T-helper 2 cell treated with Interferon-gamma antibody and Interleukin-4, amounts not matched to agents 100 ng/mL and 5 ng/mL, for 36 hours (primary cell): ENCODE measurements around the gene MAP7D2. TPM values are rescaled to one million over a fixed set of nuclear protein-coding genes. Genes with fewer than 3 reads are reported as not detected.
"Not testable (repeated sequence)": the region's sequence is repeated elsewhere in the genome, so short reads cannot be mapped to it uniquely, and the experiment has no call there.

ENCODE experiments used
- intact Hi-C: fragments of 100-400 bp; cut with micrococcal nuclease; formaldehyde crosslinking; loops from one replicate; pipeline ENCODE4 v1.15.1; 2023
- total RNA-seq: library from RNA; stranded (reverse); gene quantifications from 2 replicates; pipeline ENCODE4 v1.2.3, GENCODE V29; 2022

Gene MAP7D2
- total RNA-seq: 0.23 and 0.30 TPM in 2 replicates

DNA sequence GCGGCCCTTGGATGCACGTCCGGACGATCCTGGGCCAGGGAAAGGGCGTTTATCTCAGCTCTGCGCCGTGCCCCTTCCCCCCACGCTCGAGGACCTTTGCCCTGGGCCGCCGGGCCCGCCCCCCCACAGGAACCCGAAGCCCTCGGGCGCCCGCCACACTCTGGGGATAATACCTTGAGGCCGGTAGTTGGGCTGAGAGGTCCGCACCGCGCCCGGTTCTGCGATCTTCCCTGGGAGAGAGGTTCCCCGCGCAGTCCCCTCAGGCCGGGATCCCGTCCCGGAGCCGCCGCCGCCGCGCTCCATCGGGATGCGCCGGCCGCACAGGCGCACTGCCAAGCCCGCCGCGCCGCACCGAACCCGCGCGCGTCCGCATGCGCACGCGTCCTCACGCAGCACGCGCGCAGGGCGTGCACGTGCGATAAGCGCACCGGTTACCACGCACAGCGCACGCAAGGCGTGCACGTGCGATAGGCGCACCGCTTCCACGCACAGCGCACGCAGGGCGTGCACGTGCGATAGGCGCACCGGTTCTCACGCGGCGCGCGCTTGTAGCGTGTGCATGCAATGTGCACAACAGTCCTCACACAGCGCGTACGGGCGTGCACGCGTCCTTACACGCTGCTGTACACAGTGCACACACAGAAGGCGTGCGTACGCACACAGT lies at the start of gene MAP7D2:
Gene MAP7D2 (minus strand): TSS at position 331 of the 664 bp plus-strand sequence. CDS start 28 bp downstream, at position 303.
- intact Hi-C loops: no loop called here

DNA sequence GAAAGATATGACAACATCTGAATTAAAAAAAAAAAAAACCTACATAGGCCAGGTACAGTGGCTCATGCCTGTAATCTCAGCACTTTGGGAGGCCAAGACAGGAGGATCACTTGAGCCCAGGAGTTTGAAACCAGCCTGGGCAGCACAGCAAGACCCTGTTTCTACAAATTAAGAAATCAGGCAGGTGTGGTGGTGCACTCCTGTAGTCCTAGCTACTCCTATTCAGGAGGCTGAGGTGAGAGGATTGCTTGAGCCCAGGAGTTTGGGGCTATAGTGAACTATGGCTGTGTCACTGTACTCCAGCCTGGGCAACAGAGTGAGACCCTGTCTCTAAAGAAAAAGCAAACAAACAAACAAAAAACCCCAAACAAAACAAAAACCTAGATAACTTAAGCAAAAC lies 45.8 kb upstream of the MAP7D2 start:
- intact Hi-C loops: not testable (repeated sequence)

DNA sequence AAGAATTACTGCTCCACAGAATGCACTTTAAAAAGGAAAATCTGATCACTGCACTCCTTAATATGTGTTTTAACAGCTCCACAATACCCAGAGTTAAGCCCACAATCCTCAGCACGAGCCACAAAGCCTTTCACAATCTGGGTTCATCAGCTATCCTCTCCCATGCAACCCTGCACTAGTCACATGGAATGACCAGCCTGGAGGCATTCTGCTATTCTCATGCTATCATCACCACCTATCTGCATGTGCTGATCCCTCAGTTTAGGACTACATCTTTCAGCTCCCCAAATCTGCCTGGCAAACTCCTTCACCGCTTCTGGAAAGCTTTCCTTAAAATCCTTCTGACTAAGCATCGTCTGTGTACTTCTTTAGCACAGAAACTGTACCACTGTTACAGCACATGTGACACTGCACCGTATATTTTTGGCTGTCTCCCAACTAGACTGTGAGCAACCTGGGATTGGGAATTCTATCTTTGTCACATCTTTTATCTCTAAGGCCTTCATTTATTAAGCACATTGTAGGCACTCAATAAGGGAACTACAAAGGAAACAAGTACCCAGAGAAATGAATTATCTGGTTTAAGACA lies 43.2 kb upstream of the MAP7D2 start:
- intact Hi-C loops: no loop called here

DNA sequence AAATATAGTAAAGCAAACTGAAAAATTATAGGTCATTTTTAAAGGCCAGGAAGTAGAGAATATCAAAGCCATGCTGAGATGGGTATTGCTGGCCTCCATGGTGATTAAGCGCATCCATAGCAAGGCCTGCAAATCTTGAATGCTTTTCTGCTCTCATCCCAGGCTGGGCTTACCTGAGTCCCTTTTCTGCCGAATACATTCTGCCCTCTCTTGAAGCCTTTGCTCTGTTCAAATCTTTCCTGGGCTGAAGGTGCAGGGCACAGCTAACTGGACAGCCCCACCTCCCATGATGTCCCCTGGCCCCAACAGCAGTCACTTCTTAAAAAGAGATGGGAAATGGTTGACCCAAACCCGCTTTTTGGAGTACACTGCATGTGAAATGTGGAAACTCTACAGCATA lies 35.0 kb upstream of the MAP7D2 start:
- intact Hi-C loops: no loop called here

DNA sequence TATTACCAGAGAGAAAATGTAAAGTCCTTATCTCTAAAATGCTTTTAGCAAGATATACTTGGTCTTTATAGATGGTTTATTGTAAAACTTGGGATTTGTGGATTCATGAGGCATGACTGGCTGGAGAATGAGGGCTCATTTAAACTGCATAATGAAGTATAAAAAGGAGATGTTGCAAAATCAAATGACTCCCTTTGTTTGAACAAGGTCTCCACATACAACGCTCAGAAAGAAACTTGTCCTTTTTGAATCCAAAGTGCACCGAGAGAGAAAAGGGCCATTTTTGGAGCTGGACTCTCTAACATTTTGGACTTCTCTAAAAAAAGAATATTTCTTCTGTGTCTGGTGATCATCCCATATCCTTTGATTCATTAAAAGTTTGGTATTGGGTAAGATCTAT lies 32.6 kb upstream of the MAP7D2 start:
- intact Hi-C loops: loop anchor here (10.0 kb wide), 2 partner anchors 245 to 295 kb away; no protein-coding TSS in a partner anchor

DNA sequence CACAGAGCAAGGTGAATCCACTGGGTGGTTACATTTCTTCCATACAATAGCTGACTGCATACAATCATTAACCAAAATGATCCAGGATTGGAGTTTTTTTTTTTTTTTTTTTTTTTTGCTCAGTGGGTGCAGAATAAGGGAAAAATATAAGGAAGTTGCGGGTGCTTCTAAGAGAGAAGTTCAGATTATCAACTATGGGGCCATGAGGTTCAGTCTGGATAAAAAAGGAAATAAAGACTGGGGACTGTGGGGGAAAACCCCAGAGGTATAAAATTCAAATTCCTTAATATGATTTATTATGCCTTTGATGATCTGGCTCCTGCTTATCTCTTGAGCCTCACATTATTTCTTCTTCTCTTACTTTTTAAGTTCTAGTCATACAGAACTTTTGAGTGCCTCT lies 30.9 kb upstream of the MAP7D2 start:
- intact Hi-C loops: loop anchor here (10.0 kb wide), 2 partner anchors 243 to 297 kb away; no protein-coding TSS in a partner anchor

DNA sequence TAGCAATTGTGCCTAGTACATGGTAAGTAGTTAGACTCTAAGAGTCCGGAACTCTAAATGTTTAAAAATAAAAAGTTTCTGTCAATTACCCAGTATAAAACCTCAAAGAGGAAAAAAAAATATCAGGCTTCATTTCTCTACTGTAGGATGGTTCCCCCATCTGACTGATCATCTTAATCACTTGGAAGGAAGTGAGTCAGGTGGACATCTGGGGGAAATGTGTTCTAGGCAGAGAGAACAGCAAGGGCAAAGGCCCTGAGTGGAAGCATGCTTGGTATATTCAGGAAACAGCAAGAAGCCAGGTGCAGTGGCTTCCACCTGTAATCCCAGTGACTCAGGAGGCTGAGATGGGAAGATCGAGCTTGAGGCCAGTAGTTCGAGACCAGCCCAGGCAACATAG lies 27.8 kb upstream of the MAP7D2 start:
- intact Hi-C loops: loop anchor here (5.0 to 10.0 kb wide), 3 partner anchors 240 to 462 kb away; no protein-coding TSS in a partner anchor

DNA sequence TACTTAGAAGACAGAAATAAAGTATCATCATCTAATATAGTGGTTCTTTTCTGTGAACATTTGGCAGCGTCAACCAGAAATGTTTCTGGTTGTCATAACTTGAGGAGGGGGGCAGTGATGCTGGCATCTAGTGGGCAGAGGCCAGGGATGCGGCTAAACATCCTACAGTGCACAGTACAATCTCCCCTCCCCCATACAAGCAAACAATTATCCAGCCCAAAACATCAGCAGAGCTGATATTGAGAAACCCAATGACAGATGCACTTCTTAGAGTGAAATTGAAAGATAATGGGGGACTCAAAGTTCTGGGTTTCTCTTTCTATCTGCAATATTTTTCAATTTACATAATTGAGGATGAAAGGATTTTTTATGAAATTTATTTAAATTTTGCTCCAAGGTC lies 26.9 kb upstream of the MAP7D2 start:
- intact Hi-C loops: loop anchor here (5.0 to 10.0 kb wide), 3 partner anchors 239 to 461 kb away; no protein-coding TSS in a partner anchor

DNA sequence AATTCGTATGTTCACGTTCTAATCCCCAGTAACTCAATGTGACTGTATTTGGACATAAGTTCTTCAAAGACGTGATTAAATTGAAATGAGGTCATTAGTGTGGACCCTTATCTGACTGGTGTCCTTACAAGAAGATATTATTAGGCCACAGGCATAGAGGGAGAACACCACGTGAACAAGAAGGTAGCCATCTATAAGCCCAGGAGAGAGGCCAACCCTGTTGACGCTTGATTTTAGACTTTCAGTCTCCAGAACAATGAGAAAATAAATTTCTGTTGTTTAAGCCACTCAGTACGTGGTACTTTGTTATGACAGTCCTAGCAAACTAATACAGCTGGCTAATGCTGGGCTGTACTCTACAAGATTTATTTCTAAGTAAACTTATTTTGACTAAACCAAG lies 26.4 kb upstream of the MAP7D2 start:
- intact Hi-C loops: loop anchor here (5.0 to 10.0 kb wide), 3 partner anchors 238 to 461 kb away; no protein-coding TSS in a partner anchor

DNA sequence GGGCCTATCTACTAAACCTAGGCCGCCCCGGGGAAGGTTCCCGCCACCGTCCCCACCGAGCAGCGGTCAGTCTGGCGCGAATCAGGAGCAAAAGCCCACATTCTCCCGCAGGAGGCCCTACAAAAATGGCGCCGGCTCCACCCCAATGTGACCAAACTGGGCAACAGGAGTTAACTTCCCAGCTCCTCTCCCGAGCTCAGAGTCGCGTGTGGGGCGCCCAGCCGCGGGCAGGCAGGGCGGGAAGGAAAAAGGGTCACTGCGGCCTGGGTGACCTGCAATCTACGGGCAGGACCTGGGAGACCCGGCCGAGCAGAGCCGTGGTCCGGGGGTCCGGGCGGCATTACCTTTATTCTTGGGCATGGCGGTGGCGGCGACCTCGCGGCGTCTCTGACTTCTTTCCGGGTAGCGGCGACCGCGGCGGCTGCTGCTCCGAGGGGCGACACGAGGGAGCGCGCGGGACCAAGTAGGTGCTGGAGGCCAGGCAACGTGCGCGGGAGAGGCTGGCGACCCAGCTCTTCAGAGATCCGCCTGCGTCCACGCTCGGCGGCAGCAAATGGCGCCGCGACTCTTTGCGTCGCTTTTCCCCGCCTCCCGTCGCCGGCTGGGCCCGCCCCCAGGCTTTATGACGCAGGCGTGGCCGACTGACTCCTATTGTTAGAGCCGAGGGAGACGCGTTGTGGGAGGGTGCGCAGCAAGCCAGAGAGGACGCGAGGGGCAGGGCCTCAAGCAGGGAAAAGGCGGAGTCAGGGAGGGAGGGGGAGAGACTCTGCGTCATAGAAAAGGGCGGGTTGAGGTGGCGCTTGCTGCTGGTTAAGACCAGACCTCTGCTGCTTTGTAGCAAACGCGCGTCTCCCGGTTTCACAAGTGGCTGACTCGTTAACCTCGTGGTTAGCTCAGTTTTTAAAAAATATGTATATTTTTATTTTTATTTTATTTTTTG lies 24.8 kb upstream of the MAP7D2 start, which contains the start of gene EIF1AX:
Gene EIF1AX (minus strand): TSS at position 558 of the 940 bp plus-strand sequence. CDS start 198 bp downstream, at position 360.
- intact Hi-C loops: loop anchor here (1.0 to 10.0 kb wide), 6 partner anchors 126 to 798 kb away; partner anchors contain the start of genes BCLAF3 and PDHA1

DNA sequence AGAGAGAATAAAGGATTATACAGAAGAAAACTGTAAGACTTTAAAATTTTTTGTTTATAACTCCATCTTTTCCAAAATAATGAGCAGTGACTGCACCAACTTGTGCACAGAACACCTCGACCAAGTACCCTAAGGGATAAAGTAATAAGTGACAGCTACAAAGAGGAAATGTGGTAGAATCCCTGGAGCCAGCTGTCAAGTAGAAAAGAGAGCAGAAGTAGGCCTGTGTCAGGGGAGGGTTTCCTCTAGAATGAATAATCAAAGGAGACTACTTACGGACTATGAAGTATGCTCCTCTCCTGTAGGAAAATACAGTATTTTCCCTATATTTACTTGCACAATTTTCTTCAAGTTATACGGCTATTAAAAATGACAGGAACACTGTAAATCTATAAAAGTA lies 23.7 kb upstream of the MAP7D2 start:
- intact Hi-C loops: loop anchor here (2.0 to 10.0 kb wide), 4 partner anchors 150 to 458 kb away; partner anchors contain the start of gene BCLAF3

DNA sequence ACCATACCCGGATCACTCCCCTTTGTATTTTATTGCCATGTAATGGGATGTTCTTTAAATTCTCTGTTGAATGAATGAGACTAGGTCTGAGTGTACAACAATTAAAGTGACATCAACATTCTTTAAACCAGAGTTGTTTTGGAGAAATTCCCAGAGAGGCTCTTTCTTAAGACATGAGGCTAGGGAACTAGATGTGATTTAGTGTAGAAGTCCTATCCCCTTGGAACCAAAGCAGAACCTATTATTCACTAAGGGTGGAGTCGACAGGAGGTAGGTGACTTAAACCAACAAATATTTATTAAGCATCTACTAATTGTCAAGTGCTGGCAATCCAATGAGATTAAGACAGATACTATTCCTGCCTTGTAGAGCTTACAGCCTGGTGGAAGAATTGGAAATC lies 23.3 kb upstream of the MAP7D2 start:
- intact Hi-C loops: loop anchor here (2.0 to 10.0 kb wide), 4 partner anchors 149 to 458 kb away; partner anchors contain the start of gene BCLAF3

DNA sequence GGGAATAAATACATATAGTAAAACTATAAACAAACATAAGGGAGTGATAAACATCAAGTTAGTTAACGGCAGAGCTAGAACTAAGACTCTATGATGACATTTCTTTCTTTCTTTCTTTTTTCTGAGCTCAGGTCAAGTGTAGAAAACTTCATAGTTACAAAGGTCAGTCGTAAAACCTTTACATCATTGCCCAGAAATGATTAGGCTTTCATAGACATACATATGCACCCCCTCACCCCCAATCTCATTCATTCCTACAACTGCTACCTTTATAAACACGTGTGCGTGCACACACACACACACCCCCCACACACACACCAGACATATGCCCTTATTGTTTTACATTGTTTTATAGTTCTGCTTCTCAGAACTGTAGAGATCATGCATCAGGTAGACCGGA lies 19.2 kb upstream of the MAP7D2 start:
- intact Hi-C loops: no loop called here

DNA sequence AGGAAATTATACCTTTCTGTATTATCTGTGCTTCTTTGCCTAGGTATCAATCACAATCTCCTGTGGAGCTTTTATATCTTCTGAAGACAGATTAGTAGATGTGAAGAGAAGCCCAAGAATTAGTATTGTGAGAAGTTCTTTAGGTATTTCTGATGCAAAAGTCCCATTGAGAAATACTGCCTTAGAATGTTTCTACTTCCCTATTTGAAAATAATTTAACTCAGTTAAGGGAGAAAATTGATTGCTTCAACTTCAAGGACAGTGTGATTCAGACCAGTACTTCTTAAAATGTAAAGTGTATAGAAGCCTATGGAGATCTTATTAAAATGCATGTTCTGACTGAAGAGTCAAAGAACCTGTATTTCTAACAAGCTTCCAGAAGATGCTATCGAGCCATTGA lies 16.0 kb upstream of the MAP7D2 start:
- intact Hi-C loops: no loop called here

DNA sequence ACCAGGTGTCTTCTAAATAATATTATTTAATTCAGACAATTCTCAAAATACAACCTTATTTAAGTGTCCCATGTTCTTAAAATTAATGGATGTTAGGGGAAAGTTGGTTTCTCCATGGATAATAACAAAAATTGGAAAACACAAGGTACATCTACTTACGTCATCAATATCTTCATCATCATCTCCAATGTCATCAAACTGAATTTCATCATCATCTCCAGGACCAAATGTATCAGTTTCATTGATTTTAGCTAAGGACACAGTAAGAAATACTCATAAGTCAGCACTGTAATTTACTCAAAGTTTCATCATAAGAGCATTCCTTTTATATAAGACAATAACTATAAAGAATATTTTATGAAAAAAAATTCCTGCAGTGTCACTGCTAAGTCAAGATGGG lies 13.7 kb upstream of the MAP7D2 start:
- intact Hi-C loops: no loop called here

DNA sequence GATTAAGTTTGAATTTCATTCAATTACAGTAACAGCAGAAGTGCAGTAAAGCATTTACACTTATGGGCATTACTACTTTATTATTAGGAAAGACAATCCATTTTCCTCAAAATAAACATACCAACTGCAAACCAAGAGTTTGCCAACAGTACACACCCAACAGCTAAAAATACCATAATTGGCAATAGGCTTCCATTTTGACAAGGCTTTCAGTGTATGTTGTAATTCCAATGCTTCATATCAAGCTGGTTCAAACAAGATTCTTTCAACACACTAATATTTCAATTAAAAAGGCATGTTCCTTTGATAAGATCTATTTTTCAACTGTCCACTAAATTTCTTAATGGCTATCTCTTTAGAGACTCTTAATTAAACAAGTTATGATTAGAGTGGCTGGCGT lies 12.8 kb upstream of the MAP7D2 start:
- intact Hi-C loops: no loop called here

DNA sequence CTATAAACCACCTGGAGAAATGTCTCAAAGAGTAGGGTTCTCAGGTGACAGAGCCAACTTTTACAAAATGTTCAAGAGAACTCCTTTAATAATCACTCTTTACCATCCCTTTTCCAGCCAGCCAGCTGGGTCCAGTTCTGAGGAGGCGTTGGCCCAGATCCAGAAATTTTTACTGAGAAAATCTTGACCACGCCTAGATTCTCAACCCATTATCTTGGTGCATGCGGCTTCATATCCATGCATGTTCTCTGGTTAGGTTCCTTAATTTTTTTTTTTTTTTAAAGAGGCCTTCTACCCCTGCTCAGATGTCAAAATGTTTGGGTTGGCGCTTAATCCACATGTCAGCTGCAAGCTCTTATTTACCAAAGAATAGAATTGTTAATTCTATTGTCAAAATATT lies 12.0 kb upstream of the MAP7D2 start:
- intact Hi-C loops: no loop called here

DNA sequence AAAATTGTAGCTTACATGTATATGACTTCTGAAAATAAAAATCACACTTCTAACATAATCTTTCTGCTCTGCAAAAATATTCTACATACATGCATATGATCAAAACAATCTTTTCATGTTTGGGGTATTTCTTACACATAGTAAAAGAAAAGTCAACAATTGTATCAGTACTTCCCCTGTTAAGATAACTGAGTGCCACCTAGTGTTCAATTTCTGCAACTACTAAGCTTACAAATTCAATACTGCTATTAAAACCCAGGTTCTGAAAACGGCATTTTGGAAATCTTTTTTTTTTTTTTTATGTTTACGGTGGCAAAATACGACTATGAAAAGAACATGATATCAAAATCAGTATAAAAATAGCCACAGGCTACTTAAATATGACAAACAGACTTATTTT lies 10.7 kb upstream of the MAP7D2 start:
- intact Hi-C loops: not testable (repeated sequence)

DNA sequence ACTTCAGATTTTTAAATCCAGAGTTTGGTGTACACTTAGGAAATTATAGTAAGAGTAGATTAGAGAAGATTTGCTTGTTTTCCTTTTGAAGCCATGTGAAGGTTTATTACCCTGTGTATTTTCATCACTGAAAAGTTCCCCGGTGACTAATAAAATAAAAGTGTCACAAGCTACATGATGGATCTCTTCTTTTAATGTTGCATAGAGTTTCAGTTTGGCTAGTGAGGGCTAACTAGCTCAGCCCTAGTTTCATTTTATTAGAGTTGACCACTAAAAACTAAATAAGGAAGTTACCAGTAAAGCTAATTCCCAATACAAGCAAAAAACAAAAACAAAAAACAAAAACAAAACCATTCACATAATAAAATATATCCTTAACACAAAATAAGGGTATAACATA lies 10.1 kb upstream of the MAP7D2 start:
- intact Hi-C loops: not testable (repeated sequence)

DNA sequence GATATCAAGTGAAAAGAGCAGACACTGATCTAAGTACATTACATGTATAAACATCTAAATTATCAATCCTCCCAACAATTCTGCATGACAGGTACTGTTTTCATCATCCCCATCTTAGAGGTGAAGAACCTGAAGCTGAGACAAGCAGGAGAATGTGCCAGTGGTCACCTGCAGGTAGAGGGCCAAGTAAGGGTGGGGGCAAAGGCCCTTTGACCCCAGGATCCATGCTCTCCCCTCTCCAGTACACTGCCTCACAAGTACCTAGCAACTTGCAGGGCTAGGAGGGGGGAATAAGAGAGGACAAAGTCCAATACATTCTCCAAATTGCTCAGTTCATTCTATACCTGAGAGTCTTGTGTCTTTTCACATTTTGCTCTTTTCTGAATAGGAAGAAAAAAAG lies 8.3 kb upstream of the MAP7D2 start:
- intact Hi-C loops: no loop called here

DNA sequence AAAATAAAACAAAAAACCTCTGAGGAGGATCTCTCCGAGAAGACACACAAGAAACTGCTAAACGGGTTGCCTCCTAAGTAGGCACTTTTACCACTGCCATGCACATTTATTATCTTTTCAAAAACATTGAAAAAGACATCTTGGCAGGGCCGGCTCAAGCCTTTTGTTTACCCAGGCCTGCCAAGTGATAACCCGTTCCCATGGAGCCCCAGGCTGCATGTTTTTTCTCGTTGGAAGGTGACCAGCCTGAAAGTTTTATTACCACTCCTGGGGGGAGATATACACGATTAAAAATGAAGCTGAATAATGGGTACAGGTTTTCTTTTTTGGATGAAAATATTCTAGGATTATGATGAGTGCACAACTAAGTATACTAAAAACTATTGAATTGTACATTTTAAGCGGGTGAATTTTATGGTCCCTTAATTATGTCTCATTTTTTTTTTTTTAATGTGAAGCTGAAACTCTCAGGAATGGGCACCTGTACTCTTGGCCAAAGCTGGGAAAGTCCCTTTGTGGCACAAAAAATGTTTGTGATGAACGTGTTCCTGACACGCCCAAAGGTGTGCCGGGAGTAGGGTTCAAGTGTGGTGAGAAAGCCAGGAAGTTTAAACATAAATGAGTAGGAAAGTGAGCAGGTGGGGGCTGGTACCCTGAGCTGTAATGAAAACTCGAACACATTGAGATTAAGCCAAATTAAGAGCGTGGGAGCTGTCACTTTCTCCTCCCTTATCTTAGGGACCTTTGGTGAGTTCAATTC lies 1.5 kb upstream of the MAP7D2 start:
- intact Hi-C loops: no loop called here
